Epithelial cell of proximal tubule (primary cell): ENCODE data around the gene ARID1A. TPM values are rescaled to one million over a fixed set of nuclear protein-coding genes. Genes with fewer than 3 reads are reported as not detected.

ENCODE experiments used
- DNase-seq: peaks from one replicate; pipeline ENCODE4 v3.0.0-alpha.2; 2011; ENCODE audit warnings: low read depth
- H3K4me3 ChIP-seq: 2 replicates; pipeline ENCODE4 v1.5.1; 2011; ENCODE audit warnings: low read depth, mild to moderate bottlenecking, low read length
- total RNA-seq: library from RNA; depleted of rRNA; stranded (reverse); fragments of >200 nt; gene quantifications from 2 replicates; pipeline ENCODE4 v1.2.3, GENCODE V29; 2015
- TF ChIP-seq, protein P1 (sequence below): conservative IDR thresholded peaks from 2 replicates; pipeline ENCODE4 v1.5.1; 2012; ENCODE audit warnings: low read depth, mild to moderate bottlenecking, low read length

ARID1A gene
- total RNA-seq, 1 donor from 2014 or later: 25.2 TPM

DNA sequence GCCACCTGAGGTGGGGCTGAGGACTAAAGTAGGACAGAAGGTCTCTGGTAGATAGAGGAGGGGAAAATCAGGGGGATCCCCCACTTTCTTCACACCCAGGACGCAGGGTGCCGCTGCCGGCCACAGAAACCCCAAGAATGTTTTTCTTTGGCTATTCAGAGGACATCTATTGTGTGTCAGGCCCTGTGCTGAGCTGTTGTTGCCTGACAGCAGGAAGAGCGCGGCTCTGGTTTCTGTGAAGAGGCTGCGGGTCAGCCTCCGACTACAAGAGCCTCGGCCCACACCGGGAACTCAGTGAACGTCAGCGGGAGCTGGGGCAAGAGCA lies 91.5 kb downstream of the ARID1A start:
- DNase-seq: no peak
- TF ChIP-seq, protein P1, sequence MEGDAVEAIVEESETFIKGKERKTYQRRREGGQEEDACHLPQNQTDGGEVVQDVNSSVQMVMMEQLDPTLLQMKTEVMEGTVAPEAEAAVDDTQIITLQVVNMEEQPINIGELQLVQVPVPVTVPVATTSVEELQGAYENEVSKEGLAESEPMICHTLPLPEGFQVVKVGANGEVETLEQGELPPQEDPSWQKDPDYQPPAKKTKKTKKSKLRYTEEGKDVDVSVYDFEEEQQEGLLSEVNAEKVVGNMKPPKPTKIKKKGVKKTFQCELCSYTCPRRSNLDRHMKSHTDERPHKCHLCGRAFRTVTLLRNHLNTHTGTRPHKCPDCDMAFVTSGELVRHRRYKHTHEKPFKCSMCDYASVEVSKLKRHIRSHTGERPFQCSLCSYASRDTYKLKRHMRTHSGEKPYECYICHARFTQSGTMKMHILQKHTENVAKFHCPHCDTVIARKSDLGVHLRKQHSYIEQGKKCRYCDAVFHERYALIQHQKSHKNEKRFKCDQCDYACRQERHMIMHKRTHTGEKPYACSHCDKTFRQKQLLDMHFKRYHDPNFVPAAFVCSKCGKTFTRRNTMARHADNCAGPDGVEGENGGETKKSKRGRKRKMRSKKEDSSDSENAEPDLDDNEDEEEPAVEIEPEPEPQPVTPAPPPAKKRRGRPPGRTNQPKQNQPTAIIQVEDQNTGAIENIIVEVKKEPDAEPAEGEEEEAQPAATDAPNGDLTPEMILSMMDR: no peak
- peak overlapping the region; percentile 80 for H3K4me3 ChIP-seq

DNA sequence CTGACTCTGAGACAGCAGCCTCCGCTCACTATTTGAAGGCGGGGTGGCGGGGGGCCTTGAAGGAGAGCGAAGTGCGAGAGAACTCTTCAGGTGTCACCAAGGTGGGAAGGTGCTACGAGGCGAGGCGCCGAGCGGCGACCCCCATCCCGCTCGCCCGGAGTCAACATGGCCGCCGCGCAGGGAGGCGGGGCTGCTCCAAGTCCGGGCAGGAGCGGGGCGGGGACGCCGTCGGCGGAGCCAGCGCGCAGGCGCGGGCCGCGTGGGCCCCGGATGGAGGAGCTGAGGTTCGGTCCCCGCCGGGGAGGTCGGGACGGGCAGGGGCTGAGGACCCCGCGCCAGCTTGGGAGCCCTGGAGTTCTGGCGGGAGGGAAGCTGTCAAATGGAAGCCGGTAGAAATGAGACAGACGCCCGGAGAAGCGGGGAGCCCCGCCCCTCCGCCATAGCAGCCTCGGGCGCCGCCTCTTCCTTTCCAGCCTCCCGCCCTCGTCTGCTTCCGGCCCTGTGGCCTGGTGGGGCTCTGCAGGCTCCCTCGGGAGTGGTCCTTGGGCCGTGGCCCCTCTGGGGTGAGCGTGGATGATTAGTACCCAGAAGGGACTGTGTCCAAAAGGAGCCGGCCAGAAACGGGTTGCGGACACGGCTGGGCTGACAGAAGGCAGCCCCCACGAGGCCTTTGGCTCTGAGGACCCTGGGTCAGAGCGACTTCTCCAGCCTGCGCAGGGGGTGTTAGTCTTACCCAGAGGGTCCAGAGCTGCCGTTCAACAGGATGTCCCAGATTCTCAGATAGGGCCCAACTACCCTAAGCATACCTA lies 92.1 kb downstream of the ARID1A start, which contains the start of gene PIGV:
TSS of gene PIGV (plus strand) at position 245 of the 809 bp plus-strand sequence. CDS start 2,866 bp downstream, outside the sequence.
- peak within 1 kb of the TSS; percentile 80 for H3K4me3 ChIP-seq
- TF ChIP-seq, protein P1: no peak
- DNase-seq: no peak

DNA sequence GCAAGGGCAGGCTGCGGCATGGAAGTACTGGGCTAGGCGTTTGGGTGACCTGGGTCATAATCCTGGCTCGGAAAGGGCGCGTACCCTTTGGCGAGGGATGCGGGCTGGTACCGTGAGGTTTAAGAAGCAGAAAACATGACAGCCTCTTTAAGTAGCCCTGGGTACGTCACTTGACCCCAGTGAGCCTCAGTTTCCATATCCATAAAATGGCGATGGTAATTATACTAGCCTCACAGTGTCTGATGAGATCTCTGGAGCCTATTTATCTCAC lies 92.6 kb downstream of the ARID1A start:
- no peak for DNase-seq
- TF ChIP-seq, protein P1: no peak
- H3K4me3 ChIP-seq: peak overlapping the region; percentile 80

DNA sequence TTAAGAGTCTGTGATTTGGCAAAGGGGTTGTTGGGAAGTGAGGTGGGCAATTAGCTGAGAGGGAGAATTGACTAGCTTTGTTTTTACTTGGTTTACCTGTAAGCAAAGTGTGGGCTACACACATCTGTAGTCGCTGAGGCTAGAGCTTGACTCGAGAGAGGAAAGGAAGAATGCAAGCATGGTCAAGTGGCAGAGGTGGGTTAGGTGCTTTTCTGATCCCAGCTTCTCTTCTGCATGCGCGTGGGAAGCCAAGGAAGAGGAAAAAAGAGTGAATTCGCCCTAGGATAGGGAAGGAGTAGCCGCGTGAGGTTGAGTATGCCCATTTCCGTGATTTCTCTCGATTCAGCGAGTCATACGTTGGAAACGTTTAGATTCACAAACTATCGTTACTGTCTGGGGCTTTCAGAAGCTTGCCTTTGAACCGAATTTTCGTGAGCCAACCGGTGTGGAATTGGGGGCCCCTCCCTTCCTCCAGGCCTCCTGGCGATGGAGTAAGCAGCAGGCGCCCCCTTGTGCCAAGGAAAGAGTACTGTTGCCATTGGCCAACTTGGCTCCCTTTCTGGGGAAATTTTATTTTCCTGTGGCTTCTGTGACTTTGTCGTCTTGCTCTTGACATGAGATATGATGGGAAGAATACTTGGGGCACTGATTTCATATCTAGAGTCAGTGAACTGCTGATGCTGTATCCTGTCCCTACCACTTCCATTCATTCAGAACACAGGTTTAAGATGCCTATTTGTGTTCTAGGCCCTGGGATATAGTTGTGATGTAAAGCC lies 93.2 kb downstream of the ARID1A start:
- H3K4me3 ChIP-seq: peak overlapping the region; percentile 80
- TF ChIP-seq, protein P1: peak; percentile 98
- DNase-seq: no peak

DNA sequence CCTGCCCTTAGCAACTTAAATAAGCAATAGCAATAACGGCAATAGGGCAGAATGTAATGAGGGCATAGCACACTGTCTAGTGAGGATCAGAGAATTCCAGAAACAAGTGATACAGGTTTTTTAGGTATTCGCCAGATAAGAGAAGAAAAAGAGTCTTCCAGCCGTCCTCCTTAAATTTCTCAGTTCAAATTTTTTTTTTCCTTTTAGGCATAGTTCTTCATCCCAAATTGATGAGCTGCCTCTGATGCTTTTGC lies 93.7 kb downstream of the ARID1A start:
- DNase-seq: no peak
- H3K4me3 ChIP-seq: no peak overlapping the region
- TF ChIP-seq, protein P1: no peak

DNA sequence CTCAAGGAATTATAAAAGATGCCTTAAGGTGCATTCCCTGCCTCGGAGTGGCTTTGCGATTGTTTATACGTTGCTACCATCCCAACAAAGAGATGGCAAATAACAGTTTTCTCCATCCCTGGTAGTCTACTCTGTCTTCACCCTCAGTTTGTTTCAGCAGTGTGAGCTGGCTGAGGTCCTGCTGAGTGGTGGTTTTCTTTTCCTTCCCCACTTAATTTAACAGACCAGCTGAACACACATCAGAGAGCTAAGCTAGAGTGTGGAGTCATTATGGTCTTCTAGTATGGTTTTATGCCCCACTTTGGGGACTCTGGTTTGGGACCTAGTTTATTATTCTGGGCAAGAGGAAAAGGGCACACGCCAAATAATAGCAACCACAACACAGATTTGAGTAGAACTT lies 94.1 kb downstream of the ARID1A start:
- no peak overlapping the region for H3K4me3 ChIP-seq
- TF ChIP-seq, protein P1: no peak
- DNase-seq: no peak

DNA sequence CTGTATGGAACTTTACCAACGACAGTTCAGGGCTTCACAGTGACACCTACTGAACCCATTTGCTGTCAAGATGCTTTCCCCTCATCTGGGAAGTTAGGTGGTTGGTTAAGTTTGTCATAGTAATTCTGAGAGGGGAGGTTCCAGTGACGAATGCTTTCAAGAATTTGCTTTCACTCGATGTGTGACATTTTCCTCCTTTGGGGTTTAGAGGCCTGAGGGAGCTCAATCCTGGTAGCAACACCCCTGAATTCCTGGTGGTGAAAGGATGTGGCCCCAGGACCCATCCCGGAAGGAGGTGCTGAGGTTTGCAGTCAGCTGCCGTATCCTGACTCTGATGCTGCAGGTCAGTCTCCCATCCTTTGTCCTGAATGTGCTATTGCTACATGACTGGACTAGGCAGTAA lies 94.7 kb downstream of the ARID1A start:
- DNase-seq: no peak
- TF ChIP-seq, protein P1: no peak
- H3K4me3 ChIP-seq: no peak overlapping the region
